A549 treated with GW870086 at 1 μM for 4 hours (cell line): ENCODE results near the gene GRN. TPM values are rescaled to one million over a fixed set of nuclear protein-coding genes. Genes with fewer than 3 reads are reported as not detected.

ENCODE experiments used
- total RNA-seq: library from RNA; stranded (reverse); fragments of 200-300 nt; extraction: Qiagen RNA extraction; gene quantifications from 5 replicates; pipeline ENCODE4 v1.2.3, GENCODE V29; 2022; ENCODE audit warnings: low read depth

GRN gene
- 210 to 235 TPM (median 227 TPM) in 5 replicates for total RNA-seq

DNA sequence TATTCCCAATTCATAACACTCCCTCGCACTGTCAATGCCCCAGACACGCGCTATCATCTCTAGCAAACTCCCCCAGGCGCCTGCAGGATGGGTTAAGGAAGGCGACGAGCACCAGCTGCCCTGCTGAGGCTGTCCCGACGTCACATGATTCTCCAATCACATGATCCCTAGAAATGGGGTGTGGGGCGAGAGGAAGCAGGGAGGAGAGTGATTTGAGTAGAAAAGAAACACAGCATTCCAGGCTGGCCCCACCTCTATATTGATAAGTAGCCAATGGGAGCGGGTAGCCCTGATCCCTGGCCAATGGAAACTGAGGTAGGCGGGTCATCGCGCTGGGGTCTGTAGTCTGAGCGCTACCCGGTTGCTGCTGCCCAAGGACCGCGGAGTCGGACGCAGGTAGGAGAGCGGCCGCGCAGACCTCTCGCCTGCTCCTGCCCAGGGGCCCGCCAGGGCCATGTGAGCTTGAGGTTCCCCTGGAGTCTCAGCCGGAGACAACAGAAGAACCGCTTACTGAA is at the start of gene GRN:
GRN (plus strand) TSS at position 364 of the 515 bp plus-strand sequence. CDS start 3,863 bp downstream, outside the sequence.

DNA sequence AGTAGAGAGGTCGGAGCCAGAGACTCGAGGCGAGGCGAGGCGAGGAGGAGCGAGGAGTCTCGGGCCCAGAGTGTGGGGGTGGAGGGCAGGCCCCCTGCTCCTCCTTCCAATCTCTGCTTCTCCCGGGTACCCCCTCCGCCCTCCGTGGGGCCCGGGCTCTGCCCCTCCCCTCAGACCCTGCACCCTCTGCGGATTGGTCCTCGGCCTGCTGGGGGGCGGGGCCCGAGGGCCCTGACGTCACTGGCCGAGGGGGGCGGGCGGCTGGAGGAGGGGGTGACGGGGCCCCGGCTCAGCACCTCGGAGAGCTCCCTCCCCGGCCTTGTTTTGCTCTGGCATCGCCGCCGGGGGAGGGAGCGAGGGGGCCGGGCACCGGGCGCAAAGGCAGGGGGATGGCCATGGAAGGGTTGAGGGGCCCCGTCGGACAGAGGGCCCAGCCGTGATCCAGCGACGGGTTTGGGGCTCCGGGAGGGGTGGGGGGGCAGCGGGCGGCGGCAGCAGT is 36.7 kb upstream of the GRN start, which contains the start of gene RUNDC3A:
RUNDC3A (plus strand) TSS at position 282 of the 499 bp plus-strand sequence. CDS start 232 bp downstream, outside the sequence.

DNA sequence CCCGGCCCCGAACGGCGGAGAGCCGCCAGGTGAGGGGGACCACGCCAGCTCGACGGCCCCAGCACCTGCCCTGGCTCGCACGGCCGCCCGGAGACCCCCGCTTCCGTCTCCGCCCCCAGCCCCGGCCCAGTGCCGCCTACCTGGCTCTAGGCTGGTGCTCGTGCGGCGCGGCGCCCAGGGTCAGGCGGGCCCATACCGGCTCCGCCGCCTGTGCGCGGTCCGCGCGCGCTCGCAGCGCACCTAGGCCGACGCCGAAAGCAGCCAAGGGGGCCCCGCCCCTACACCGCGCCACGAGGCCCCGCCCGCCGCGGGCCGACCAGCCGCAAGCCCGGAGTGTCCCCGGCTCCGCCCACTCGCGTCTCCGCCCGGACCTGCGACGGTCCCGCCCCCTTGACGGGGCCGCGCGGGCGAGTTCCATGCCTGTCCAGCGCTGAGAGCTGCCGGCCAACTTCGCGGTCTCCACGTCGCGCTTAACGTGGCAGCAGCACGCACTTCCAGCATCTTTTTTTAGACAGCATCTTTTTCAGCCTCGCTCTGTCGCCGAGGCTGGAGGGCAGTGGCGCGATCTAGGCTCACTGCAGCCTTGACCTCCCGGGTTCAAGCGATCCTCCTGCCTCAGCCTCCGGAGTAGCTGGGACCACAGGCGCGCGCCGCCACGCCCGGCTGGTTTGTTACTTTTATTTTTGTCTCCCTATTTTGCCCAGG is 20.4 kb upstream of the GRN start, which contains the start of gene SLC25A39:
SLC25A39 (minus strand) TSS at position 253 of the 705 bp plus-strand sequence. CDS start 1,261 bp downstream, outside the sequence.

DNA sequence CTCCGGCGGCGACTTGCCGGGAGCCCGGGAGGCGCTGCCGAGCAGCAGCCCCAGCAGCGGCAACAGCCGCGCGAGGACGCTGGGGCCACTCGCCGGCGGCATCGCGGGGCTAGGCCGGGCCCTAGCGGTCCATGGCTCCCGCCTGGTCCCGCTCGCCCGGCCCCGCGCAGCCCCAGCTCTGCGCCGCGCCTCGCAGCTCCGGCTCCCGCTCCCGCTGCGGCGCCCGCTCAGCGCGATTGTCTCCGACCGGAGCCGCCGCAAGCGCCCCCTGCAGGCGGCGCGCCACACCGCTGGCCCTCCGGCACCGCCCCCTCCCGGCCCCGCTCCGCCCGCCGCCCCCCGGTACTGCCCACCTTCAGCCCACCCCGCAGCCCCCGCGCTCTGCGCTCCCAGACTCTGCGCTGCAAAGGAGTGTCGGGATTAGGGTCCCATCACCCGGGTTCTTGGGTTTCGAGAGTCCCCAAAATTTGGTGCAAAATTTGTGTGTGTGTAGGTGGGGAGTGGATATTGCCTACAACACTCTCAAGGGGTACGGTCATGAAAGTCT is 18.6 kb downstream of the GRN start, which contains the start of gene FAM171A2:
FAM171A2 (minus strand) TSS at position 241 of the 547 bp plus-strand sequence; CDS start at position 102, 139 bp downstream.

DNA sequence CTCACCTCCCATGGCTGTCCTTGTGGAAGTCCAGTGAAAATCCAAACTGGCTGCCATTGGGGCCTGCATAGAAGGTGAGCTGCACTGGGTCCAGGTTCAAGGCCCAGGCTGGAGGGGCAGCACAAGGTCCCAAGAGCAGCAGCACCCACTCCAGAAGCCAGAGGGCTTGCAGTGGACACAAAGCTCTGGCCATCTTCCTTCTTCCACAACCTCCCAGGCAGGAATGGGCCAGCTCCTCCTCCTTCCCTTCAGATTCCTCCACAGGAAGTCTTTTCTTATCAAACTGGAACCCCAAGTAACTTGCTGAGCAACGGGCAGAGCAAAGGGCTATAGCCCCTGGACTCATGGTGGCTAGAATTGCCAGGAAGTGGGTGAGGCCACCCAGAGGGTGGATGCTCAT is 44.2 kb downstream of the GRN start, which contains the start of gene ITGA2B:
ITGA2B (minus strand) TSS at position 369 of the 400 bp plus-strand sequence; CDS start at position 193, 176 bp downstream.

Other genes with a start within 250 kb of the GRN start
- 12.6 to 14.9 TPM (median 14.3 TPM) in 5 replicates for gene HDAC5, start 221.7 kb upstream of the GRN start, total RNA-seq
- 6.7 to 9.6 TPM (median 9.0 TPM) in 5 replicates for gene HROB, start 203.4 kb upstream of the GRN start, total RNA-seq
- gene ASB16, start 174.6 kb upstream of the GRN start, total RNA-seq: 0.12 TPM in 1 of 5 replicates, not detected in the others
- gene TMUB2, start 158.3 kb upstream of the GRN start, total RNA-seq: 35.6 to 45.7 TPM (median 42.6 TPM) in 5 replicates
- gene ATXN7L3, start 145.4 kb upstream of the GRN start, total RNA-seq: 55.0 to 70.4 TPM (median 67.8 TPM) in 5 replicates
- 83.2 to 90.7 TPM (median 87.2 TPM) in 5 replicates for gene UBTF, start 125.6 kb upstream of the GRN start, total RNA-seq
- 0.03 TPM in 1 of 5 replicates, not detected in the others for gene SLC4A1, start 77.2 kb upstream of the GRN start, total RNA-seq
- gene RUNDC3A, start 36.7 kb upstream of the GRN start, total RNA-seq: 0.39 to 1.3 TPM (median 0.80 TPM) in 5 replicates
- 146 to 196 TPM (median 193 TPM) in 5 replicates for gene SLC25A39, start 20.5 kb upstream of the GRN start, total RNA-seq
- gene FAM171A2, start 18.6 kb downstream of the GRN start, total RNA-seq: 2.6 to 4.2 TPM (median 3.5 TPM) in 5 replicates
- 1.2 to 1.8 TPM (median 1.5 TPM) in 5 replicates for gene ITGA2B, start 44.3 kb downstream of the GRN start, total RNA-seq
- 15.3 to 22.7 TPM (median 21.8 TPM) in 5 replicates for gene GPATCH8, start 158.1 kb downstream of the GRN start, total RNA-seq
- 26.0 to 31.3 TPM (median 27.9 TPM) in 5 replicates for gene FZD2, start 212.2 kb downstream of the GRN start, total RNA-seq